ENCODE results near the gene IL1RAPL2. TPM values are rescaled to one million over a fixed set of nuclear protein-coding genes. Genes with fewer than 3 reads are reported as not detected.

The IL1RAPL2 gene
- total RNA-seq, 1 donor from 2014 or later, result not detected

DNA sequence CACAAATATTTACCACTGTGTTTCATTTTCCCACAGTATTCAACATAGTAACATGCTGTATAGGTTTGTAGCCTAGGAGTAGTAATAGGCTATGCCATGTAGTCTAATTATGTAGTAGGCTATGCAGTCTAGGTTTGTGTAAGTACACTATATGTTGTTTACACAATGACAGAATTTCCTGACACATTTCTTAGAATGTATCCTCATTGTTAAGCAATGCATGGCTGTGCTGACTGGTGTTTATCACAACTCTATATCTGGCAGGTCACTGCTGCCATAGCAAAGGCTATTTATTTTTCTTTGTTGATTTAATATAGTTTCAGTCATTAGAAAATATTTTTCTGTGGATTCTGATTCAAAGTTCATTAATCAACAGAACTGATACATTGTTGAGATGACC is 762.8 kb downstream of the IL1RAPL2 start:
- no peak for ATAC-seq (ENCODE audit: low read depth)
- no peak for DNase-seq
- Mint-ChIP-seq H3K36me3 (ENCODE audit: low read depth) (no peaks in the 10 kb centered on the region), H3K27me3 (no peaks in the 10 kb centered on the region), H3K27ac (no peak overlapping the region), H3K4me1 (no peaks in the 10 kb centered on the region), H3K9me3 (no peaks in the 10 kb centered on the region), H3K4me3 (no peak overlapping the region)
- ChIA-PET CTCF (no interaction called here), POLR2A (no interaction called here)
- intact Hi-C loops (cut with micrococcal nuclease), result no loop called here
- TF ChIP-seq, protein P1, sequence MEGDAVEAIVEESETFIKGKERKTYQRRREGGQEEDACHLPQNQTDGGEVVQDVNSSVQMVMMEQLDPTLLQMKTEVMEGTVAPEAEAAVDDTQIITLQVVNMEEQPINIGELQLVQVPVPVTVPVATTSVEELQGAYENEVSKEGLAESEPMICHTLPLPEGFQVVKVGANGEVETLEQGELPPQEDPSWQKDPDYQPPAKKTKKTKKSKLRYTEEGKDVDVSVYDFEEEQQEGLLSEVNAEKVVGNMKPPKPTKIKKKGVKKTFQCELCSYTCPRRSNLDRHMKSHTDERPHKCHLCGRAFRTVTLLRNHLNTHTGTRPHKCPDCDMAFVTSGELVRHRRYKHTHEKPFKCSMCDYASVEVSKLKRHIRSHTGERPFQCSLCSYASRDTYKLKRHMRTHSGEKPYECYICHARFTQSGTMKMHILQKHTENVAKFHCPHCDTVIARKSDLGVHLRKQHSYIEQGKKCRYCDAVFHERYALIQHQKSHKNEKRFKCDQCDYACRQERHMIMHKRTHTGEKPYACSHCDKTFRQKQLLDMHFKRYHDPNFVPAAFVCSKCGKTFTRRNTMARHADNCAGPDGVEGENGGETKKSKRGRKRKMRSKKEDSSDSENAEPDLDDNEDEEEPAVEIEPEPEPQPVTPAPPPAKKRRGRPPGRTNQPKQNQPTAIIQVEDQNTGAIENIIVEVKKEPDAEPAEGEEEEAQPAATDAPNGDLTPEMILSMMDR (IDR thresholded peaks at IDR 0.05), result no peak

DNA sequence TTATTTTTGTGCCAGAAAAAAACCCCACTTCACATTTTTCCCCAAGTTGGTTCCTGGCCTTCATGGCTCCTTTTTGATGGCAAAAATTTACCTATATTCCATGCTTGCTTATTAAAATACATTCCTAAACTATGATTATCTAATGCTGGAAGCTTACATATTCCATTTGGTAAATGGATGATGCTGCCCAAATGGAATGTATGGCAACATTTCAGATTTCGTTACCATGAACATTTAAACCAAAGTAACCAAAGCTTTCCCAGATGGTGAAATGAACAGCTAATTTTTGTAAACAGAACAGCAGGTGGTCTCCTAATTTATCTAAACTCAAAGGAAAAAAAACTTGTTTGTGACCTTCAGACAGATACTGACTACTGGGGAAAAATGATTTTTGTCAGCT is 765.2 kb downstream of the IL1RAPL2 start:
- CTCF ChIA-PET, result no interaction called here
- Mint-ChIP-seq H3K4me1 (no peaks in the 10 kb centered on the region), H3K27me3 (no peaks in the 10 kb centered on the region), H3K36me3 (ENCODE audit: low read depth) (no peaks in the 10 kb centered on the region), H3K9me3 (no peaks in the 10 kb centered on the region), H3K4me3 (no peak overlapping the region), H3K27ac (no peak overlapping the region)
- TF ChIP-seq, protein P1 (IDR thresholded peaks at IDR 0.05), result no peak
- ATAC-seq (ENCODE audit: low read depth) (no peak), DNase-seq (no peak)
- POLR2A ChIA-PET, result no interaction called here
- intact Hi-C loops (cut with micrococcal nuclease), result no loop called here

DNA sequence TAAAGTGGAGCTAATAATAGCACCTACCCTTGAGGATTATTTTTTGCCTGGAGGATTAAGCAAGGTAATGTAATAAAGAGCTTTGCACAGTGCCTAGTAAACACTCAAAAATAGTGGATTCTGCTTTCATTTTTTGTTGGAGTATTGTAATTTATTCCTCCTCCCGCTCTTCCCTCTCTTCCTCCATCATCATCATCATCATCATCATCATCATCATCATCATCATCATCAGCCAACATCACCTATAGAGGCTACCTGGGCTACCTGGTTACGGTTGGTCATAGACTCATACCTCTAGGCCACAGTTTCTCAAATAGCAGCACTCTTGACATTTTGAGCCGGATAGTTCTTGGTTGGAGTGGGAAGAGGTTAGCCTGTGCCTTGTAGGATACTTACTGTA is 781.4 kb downstream of the IL1RAPL2 start:
- no peak overlapping the region for H3K4me3 Mint-ChIP-seq
- ATAC-seq (ENCODE audit: low read depth), result no peak
- DNase-seq, result no peak
- H3K36me3 Mint-ChIP-seq (ENCODE audit: low read depth), result no peaks in the 10 kb centered on the region
- H3K27ac Mint-ChIP-seq, result no peak overlapping the region
- peaks cover 2% of the 10 kb centered on the region for H3K9me3 Mint-ChIP-seq
- CTCF ChIA-PET, result no interaction called here
- H3K4me1 Mint-ChIP-seq, result no peaks in the 10 kb centered on the region
- intact Hi-C loops (cut with micrococcal nuclease), result no loop called here
- POLR2A ChIA-PET, result no interaction called here
- H3K27me3 Mint-ChIP-seq, result no peaks in the 10 kb centered on the region
- TF ChIP-seq, protein P1 (IDR thresholded peaks at IDR 0.05), result no peak

DNA sequence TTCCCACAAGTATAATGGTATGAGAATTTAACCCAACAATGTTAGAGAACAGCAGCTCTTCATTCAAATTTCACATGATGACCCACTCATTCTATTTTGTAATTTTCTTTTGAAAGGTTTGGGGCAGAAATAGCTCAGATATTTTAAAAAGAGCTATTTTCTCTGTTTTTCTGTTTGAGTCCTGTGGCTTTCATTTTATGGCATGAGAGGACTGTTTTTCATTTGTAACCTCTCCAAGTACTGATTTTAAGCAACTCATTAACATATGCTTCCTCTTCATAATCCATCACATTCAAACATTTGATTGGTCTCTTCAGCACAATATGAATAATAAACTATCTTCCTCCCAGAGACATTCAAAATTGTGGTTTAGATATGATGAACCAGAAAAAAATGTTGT is 783.5 kb downstream of the IL1RAPL2 start:
- Mint-ChIP-seq H3K4me1 (no peaks in the 10 kb centered on the region), H3K36me3 (ENCODE audit: low read depth) (no peaks in the 10 kb centered on the region), H3K9me3 (peaks cover 2% of the 10 kb centered on the region), H3K27ac (no peak overlapping the region), H3K4me3 (no peak overlapping the region), H3K27me3 (no peaks in the 10 kb centered on the region)
- no peak for ATAC-seq (ENCODE audit: low read depth)
- TF ChIP-seq, protein P1 (IDR thresholded peaks at IDR 0.05), result no peak
- DNase-seq, result no peak
- ChIA-PET CTCF (no interaction called here), POLR2A (no interaction called here)
- intact Hi-C loops (cut with micrococcal nuclease), result no loop called here

DNA sequence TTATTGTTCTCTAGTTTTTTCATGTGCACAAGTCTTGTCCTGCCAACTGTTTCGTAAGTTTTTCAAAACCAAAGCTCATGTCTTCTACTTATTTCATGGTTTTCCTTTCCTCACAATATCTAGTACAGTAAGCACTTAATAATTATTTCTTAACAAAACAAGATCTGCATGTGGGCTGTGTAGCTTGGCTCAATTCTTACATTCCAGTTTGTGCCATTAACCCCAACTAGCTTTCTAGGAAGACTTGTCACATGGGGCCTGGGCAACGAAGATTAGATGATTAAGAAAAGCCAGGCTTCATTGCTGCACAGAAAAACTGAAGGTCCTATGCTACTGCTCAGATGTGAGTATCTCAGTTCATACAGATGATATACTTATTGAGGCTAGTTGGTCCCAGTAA is 809.8 kb downstream of the IL1RAPL2 start:
- Mint-ChIP-seq H3K27me3 (no peaks in the 10 kb centered on the region), H3K36me3 (ENCODE audit: low read depth) (no peaks in the 10 kb centered on the region), H3K4me3 (no peak overlapping the region), H3K4me1 (no peaks in the 10 kb centered on the region), H3K9me3 (no peaks in the 10 kb centered on the region), H3K27ac (no peak overlapping the region)
- ATAC-seq (ENCODE audit: low read depth), result no peak
- TF ChIP-seq, protein P1 (IDR thresholded peaks at IDR 0.05), result no peak
- CTCF ChIA-PET, result no interaction called here
- POLR2A ChIA-PET, result no interaction called here
- no peak for DNase-seq
- intact Hi-C loops (cut with micrococcal nuclease), result no loop called here

Measured in activated B cell treated with CpG ODN at 0.5 μM for 24 hours (primary cell).